Lung (tissue), 12 donors: ENCODE data around the gene FNBP1L. TPM values are rescaled to one million over a fixed set of nuclear protein-coding genes. Genes with fewer than 3 reads are reported as not detected.
A peak's percentile ranks its signal among the peaks of the same experiment; 100 is the strongest.

Experiments used
- ATAC-seq: fragments of 200-7000 bp; cut with Tn5 transposase; one replicate; pipeline ENCODE4 v1.9.1; 2020; ENCODE audit warnings: moderate number of reproducible peaks; ENCODE audit not compliant: insufficient read depth, low FRiP score
- DNase-seq, 3 donors: peaks; one replicate each; pipeline ENCODE4 v3.0.0-alpha.2; 2013 to 2017
- H3K27ac ChIP-seq, 2 donors: one replicate each; pipeline ENCODE4 v1.5.1; 2013; ENCODE audit warnings: mild to moderate bottlenecking in 2 of 2, moderate library complexity in 2 of 2, control low read depth in 1 of 2, inconsistent platforms in 1 of 2, low read depth in 1 of 2, low read length in 1 of 2
- H3K27me3 ChIP-seq, 3 donors: one replicate each; pipeline ENCODE4 v1.5.1; 2013; ENCODE audit warnings: low read length in 2 of 3; ENCODE audit not compliant: control insufficient read depth in 3 of 3, insufficient read depth in 3 of 3
- H3K36me3 ChIP-seq, 4 donors: one replicate each; pipeline ENCODE4 v1.5.1; 2013; ENCODE audit warnings: low read length in 4 of 4, mild to moderate bottlenecking in 1 of 4, moderate library complexity in 1 of 4; ENCODE audit not compliant: control insufficient read depth in 4 of 4, insufficient read depth in 4 of 4
- H3K4me1 ChIP-seq, 5 donors: one replicate each; pipeline ENCODE4 v1.5.1; 2013; ENCODE audit warnings: low read length in 5 of 5, mild to moderate bottlenecking in 2 of 5, moderate library complexity in 1 of 5; ENCODE audit not compliant: control insufficient read depth in 5 of 5, insufficient read depth in 5 of 5
- H3K4me3 ChIP-seq: one replicate; pipeline ENCODE4 v1.5.1; 2013; ENCODE audit warnings: mild to moderate bottlenecking, control low read depth, moderate library complexity
- H3K9ac ChIP-seq, 2 donors: one replicate each; pipeline ENCODE4 v1.5.1; 2013; ENCODE audit warnings: low read length in 2 of 2, control low read depth in 1 of 2; ENCODE audit not compliant: insufficient read depth in 1 of 2
- H3K9me3 ChIP-seq, 4 donors: one replicate each; pipeline ENCODE4 v1.5.1; 2013; ENCODE audit warnings: low read length in 3 of 4, mild to moderate bottlenecking in 1 of 4, moderate library complexity in 1 of 4; ENCODE audit not compliant: control insufficient read depth in 4 of 4, insufficient read depth in 3 of 4
- CTCF ChIP-seq: IDR thresholded peaks from 2 replicates; pipeline ENCODE4 v1.5.1; 2012; ENCODE audit warnings: mild to moderate bottlenecking; ENCODE audit errors: control extremely low read depth, extremely low read depth
- WGBS, 2 donors: extraction: QIAGEN DNeasy Blood & Tissue Kit; methylation state at CpG; one replicate each; pipeline ENCODE4 v1.1.7; 2013; 5-methylcytosine and 5-hydroxymethylcytosine counted together
- polyA plus RNA-seq, 2 donors: library from polyadenylated mRNA; stranded (reverse); fragments of 200-250 nt; gene quantifications; one replicate each; pipeline ENCODE4 v1.2.1, GENCODE V29; 2013
- total RNA-seq, 2 donors: library from RNA; depleted of rRNA in 1 of 2; stranded (reverse); fragments of >200 nt in 1 of 2; gene quantifications; one replicate each; pipeline ENCODE4 v1.2.1, GENCODE V29; 2014 to 2021
- donor health status: control.
- donor health status: control.
- donor health status: Bipolar disorder and iron deficiency.
- donor health status: healthy.
- donor health status: DM: yes; HTN: yes; CAD: no.

Gene FNBP1L
- total and polyA plus RNA-seq, 4 donors = 15.1 to 119 (median 26.3) TPM

- Histone ChIP-seq H3K9ac (no peak overlapping the region), H3K4me1 (peaks cover 0 to 23% (median 10%) of the 10 kb centered on the region in 5 donors), H3K27ac (peak overlapping the region in 1 of 2 donors; percentile 52), H3K27me3 (no peaks in the 10 kb centered on the region), H3K36me3 (peaks cover 4 to 7% (median 6%) of the 10 kb centered on the region in 4 donors), H3K9me3 (peaks cover 0 to 2% (median 0%) of the 10 kb centered on the region in 4 donors), H3K4me3 (no peak overlapping the region)
- no peak for DNase-seq
- WGBS, 2 donors = 85 to 95% methylated on average over 2 of the region's 2 CpGs
- ATAC-seq = no peak
- TF ChIP-seq CTCF = no peak
Measured at GRCh38 chr1:93556291-93556690, 108.4 kb downstream of the FNBP1L start.

GRCh38 chr1:93559045-93559444, 111.1 kb downstream of the FNBP1L start:
- 36 to 68% methylated on average over 2 of the region's 2 CpGs for WGBS, 2 donors

GRCh38 chr1:93559695-93560094, 111.8 kb downstream of the FNBP1L start:
- peak overlapping the region in 1 of 2 donors; percentile 39 for H3K27ac ChIP-seq
- no peak overlapping the region for H3K4me3 ChIP-seq
- TF ChIP-seq CTCF = no peak
- no peak for ATAC-seq
- DNase-seq = no peak
- H3K9ac ChIP-seq = no peak overlapping the region
- H3K4me1 ChIP-seq = peaks cover 0 to 6% (median 0%) of the 10 kb centered on the region in 5 donors
- peaks cover 0 to 2% (median 0%) of the 10 kb centered on the region in 4 donors for H3K9me3 ChIP-seq
- no peaks in the 10 kb centered on the region for H3K27me3 ChIP-seq
- peaks cover 0 to 8% (median 7%) of the 10 kb centered on the region in 4 donors for H3K36me3 ChIP-seq

More at GRCh38 chr1:93559045-93559444, 111.1 kb downstream of the FNBP1L start:
- H3K4me3 ChIP-seq = no peak overlapping the region
- peaks cover 0 to 6% (median 2%) of the 10 kb centered on the region in 5 donors for H3K4me1 ChIP-seq
- peaks cover 0 to 8% (median 7%) of the 10 kb centered on the region in 4 donors for H3K36me3 ChIP-seq
- no peak overlapping the region for H3K27ac ChIP-seq
- ATAC-seq = no peak
- no peaks in the 10 kb centered on the region for H3K27me3 ChIP-seq
- H3K9me3 ChIP-seq = peaks cover 0 to 2% (median 0%) of the 10 kb centered on the region in 4 donors
- H3K9ac ChIP-seq = no peak overlapping the region
- no peak for DNase-seq
- no peak for TF ChIP-seq CTCF
